IMR-90 (cell line): Measurements from ENCODE around the gene ADRA2B. TPM values are rescaled to one million over a fixed set of nuclear protein-coding genes. Genes with fewer than 3 reads are reported as not detected.

Source experiments
- ATAC-seq: fragments of 200-7000 bp; cut with Tn5 transposase; 2 replicates; pipeline ENCODE4 v1.9.1; 2020; ENCODE audit warnings: low read depth, mild to moderate bottlenecking, moderate library complexity
- BruUV-seq: library from RNA; stranded (reverse); fragments of 400-500 nt; replicated peaks from 2 replicates; lab custom pipeline; 2021; lab: Mats Ljungman, UMichigan
- CTCF ChIA-PET: fragments of 300-600 bp; formaldehyde crosslinking; extraction: SDS; loops from one replicate; lab custom pipeline; 2021; ENCODE audit warnings: antibody characterized with exemption; lab: Yijun Ruan, JAX
- POLR2A ChIA-PET: fragments of 300-600 bp; sonication (Branson Sonifier 250); formaldehyde crosslinking; loops from one replicate; lab custom pipeline; 2022; ENCODE audit warnings: antibody characterized with exemption; ENCODE audit not compliant: unreplicated experiment; lab: Charles Lee
- DNase-seq: peaks from one replicate; pipeline ENCODE4 v3.0.0; 2013
- H2AFZ ChIP-seq: replicated peaks from 2 replicates; pipeline ENCODE3; 2013; ENCODE audit warnings: low read length, mild to moderate bottlenecking; ENCODE audit not compliant: poor library complexity
- H2AK5ac ChIP-seq: 2 replicates; pipeline ENCODE4 v1.6.1; 2013; ENCODE audit warnings: low read depth, low read length, inconsistent platforms
- H2AK9ac ChIP-seq: replicated peaks from 2 replicates; pipeline ENCODE3; 2013; ENCODE audit warnings: mild to moderate bottlenecking, low read depth, low read length, moderate library complexity; ENCODE audit not compliant: poor library complexity
- H2BK120ac ChIP-seq: 2 replicates; pipeline ENCODE4 v1.6.1; 2013; ENCODE audit warnings: low read depth, low read length, inconsistent platforms
- H2BK15ac ChIP-seq: 3 replicates; pipeline ENCODE4 v1.6.1; 2013; ENCODE audit warnings: low read depth, low read length, inconsistent platforms
- H2BK20ac ChIP-seq: 2 replicates; pipeline ENCODE4 v1.6.1; 2013; ENCODE audit warnings: low read depth, mild to moderate bottlenecking, inconsistent platforms, low read length, moderate library complexity
- H2BK5ac ChIP-seq: 2 replicates; pipeline ENCODE4 v1.6.1; 2013; ENCODE audit warnings: mild to moderate bottlenecking, low read depth, low read length, inconsistent platforms; ENCODE audit not compliant: poor library complexity, severe bottlenecking
- H3K14ac ChIP-seq: replicated peaks from 2 replicates; pipeline ENCODE4 v1.6.1; 2013; ENCODE audit warnings: low read depth, low read length, inconsistent platforms
- H3K18ac ChIP-seq: 2 replicates; pipeline ENCODE4 v1.6.1; 2013; ENCODE audit warnings: low read depth, low read length, control low read depth
- H3K23ac ChIP-seq: 2 replicates; pipeline ENCODE4 v1.6.1; 2013; ENCODE audit warnings: low read depth, low read length, inconsistent platforms
- H3K27ac ChIP-seq: 2 replicates; pipeline ENCODE4 v1.5.1; 2013; ENCODE audit warnings: mild to moderate bottlenecking, control low read depth, low read length; ENCODE audit not compliant: insufficient read depth
- H3K27me3 ChIP-seq: 2 replicates; pipeline ENCODE4 v1.6.1; 2013; ENCODE audit warnings: low read length; ENCODE audit not compliant: control insufficient read depth, insufficient read depth
- H3K36me3 ChIP-seq: 2 replicates; pipeline ENCODE4 v1.6.1; 2013; ENCODE audit warnings: low read length, mixed read lengths; ENCODE audit not compliant: control insufficient read depth, insufficient read depth
- H3K4ac ChIP-seq: 2 replicates; pipeline ENCODE4 v1.6.1; 2013; ENCODE audit warnings: low read depth, low read length, inconsistent platforms
- H3K4me1 ChIP-seq: 2 replicates; pipeline ENCODE4 v1.6.1; 2013; ENCODE audit warnings: low read length, mixed read lengths; ENCODE audit not compliant: control insufficient read depth, insufficient read depth
- H3K4me2 ChIP-seq: 2 replicates; pipeline ENCODE4 v1.6.1; 2013; ENCODE audit warnings: low read depth, mild to moderate bottlenecking, control low read depth, low read length, moderate library complexity
- H3K4me3 ChIP-seq: 2 replicates; pipeline ENCODE4 v1.5.1; 2013; ENCODE audit warnings: low read depth, mild to moderate bottlenecking, control low read depth, low read length, moderate library complexity; ENCODE audit not compliant: insufficient read depth
- H3K56ac ChIP-seq: 2 replicates; pipeline ENCODE4 v1.6.1; 2013; ENCODE audit warnings: low read length, inconsistent platforms; ENCODE audit not compliant: insufficient read depth; ENCODE audit errors: extremely low read depth
- H3K79me1 ChIP-seq, 2 experiments: 2 replicates each; pipeline ENCODE4 v1.6.1; 2013; ENCODE audit warnings: low read length in 2 of 2, inconsistent platforms in 1 of 2, low read depth in 1 of 2
- H3K9ac ChIP-seq: 2 replicates; pipeline ENCODE4 v1.6.1; 2013; ENCODE audit warnings: low read depth, low read length, control low read depth
- H3K9me1 ChIP-seq: 2 replicates; pipeline ENCODE4 v1.6.1; 2013; ENCODE audit warnings: low read length, inconsistent platforms; ENCODE audit not compliant: insufficient read depth
- H3K9me3 ChIP-seq: 2 replicates; pipeline ENCODE4 v1.6.1; 2013; ENCODE audit warnings: low read length; ENCODE audit not compliant: control insufficient read depth, insufficient read depth
- H4K20me1 ChIP-seq: 2 replicates; pipeline ENCODE4 v1.6.1; 2013; ENCODE audit warnings: low read length, inconsistent platforms; ENCODE audit not compliant: insufficient read depth
- H4K5ac ChIP-seq: 2 replicates; pipeline ENCODE4 v1.6.1; 2013; ENCODE audit warnings: mild to moderate bottlenecking, low read depth, low read length, control low read depth
- H4K8ac ChIP-seq, 2 experiments: 2 replicates each; pipeline ENCODE4 v1.6.1; 2013; ENCODE audit warnings: low read depth in 2 of 2, low read length in 2 of 2, control low read depth in 1 of 2, inconsistent platforms in 1 of 2
- H4K91ac ChIP-seq: 2 replicates; pipeline ENCODE4 v1.6.1; 2013; ENCODE audit warnings: low read depth, low read length, inconsistent platforms; ENCODE audit not compliant: insufficient read depth
- BHLHE40 ChIP-seq: fragments of 150-350 bp; IDR thresholded peaks from 2 replicates; pipeline ENCODE4 v1.6.1; 2016; ENCODE audit warnings: mild to moderate bottlenecking, low read depth, low read length
- CEBPB ChIP-seq: IDR thresholded peaks from 2 replicates; pipeline ENCODE4 v1.6.1; 2012; ENCODE audit warnings: low read depth, low read length, improper control_type of control experiment
- CHD1 ChIP-seq: IDR thresholded peaks from 2 replicates; pipeline ENCODE4 v1.6.1; 2012; ENCODE audit warnings: low read depth, low read length, improper control_type of control experiment
- FOS ChIP-seq: fragments of 150-350 bp; IDR thresholded peaks from 2 replicates; pipeline ENCODE4 v1.6.1; 2016; ENCODE audit warnings: low read depth, low read length
- MAFK ChIP-seq: IDR thresholded peaks from 2 replicates; pipeline ENCODE4 v1.6.1; 2012; ENCODE audit warnings: low read depth, low read length, improper control_type of control experiment
- MAZ ChIP-seq: IDR thresholded peaks from 2 replicates; pipeline ENCODE4 v1.6.1; 2012; ENCODE audit warnings: low read depth, mild to moderate bottlenecking, low read length, improper control_type of control experiment, moderate library complexity, borderline replicate concordance
- MXI1 ChIP-seq: IDR thresholded peaks from 2 replicates; pipeline ENCODE4 v1.6.1; 2012; ENCODE audit warnings: low read depth, mild to moderate bottlenecking, low read length, moderate library complexity, borderline replicate concordance
- NFE2L2 ChIP-seq: fragments of 150-350 bp; IDR thresholded peaks from 2 replicates; pipeline ENCODE4 v1.6.1; 2016; ENCODE audit warnings: low read depth, mild to moderate bottlenecking, low read length
- POLR2A ChIP-seq: IDR thresholded peaks from 2 replicates; pipeline ENCODE4 v1.6.1; 2012; ENCODE audit warnings: mild to moderate bottlenecking, low read depth, low read length
- RAD21 ChIP-seq: IDR thresholded peaks from 2 replicates; pipeline ENCODE4 v1.6.1; 2012; ENCODE audit warnings: low read length, improper control_type of control experiment
- RCOR1 ChIP-seq: IDR thresholded peaks from 2 replicates; pipeline ENCODE4 v1.6.1; 2012; ENCODE audit warnings: mild to moderate bottlenecking, low read length, improper control_type of control experiment; ENCODE audit not compliant: insufficient replicate concordance
- RFX5 ChIP-seq: IDR thresholded peaks from 2 replicates; pipeline ENCODE4 v1.8.0; 2012; ENCODE audit warnings: low read depth, mild to moderate bottlenecking, low read length, moderate library complexity
- SMC3 ChIP-seq: fragments of 150-350 bp; IDR thresholded peaks from 2 replicates; pipeline ENCODE4 v1.6.1; 2016; ENCODE audit warnings: low read depth, mild to moderate bottlenecking, antibody characterized with exemption, low read length, moderate library complexity
- WGBS, 2 experiments: methylation state at CpG; one replicate each; pipeline versions ENCODE4 v1.1.5 to v1.1.7; 2013; ENCODE audit warnings: missing lambda C conversion rate in 2 of 2; ENCODE audit not compliant: insufficient read length in 1 of 2; ENCODE audit errors: extremely low coverage in 2 of 2; 5-methylcytosine and 5-hydroxymethylcytosine counted together
- dilution Hi-C: fragments of 300-500 bp; cut with HindIII; formaldehyde crosslinking; loops from one replicate; pipeline ENCODE4 v1.14.3; 2018; ENCODE audit warnings: low sequenced_read_pairs; ENCODE audit not compliant: unreplicated experiment
- in situ Hi-C: fragments of 300-500 bp; cut with MboI; formaldehyde crosslinking; loops from 3 replicates; pipeline ENCODE4 v1.14.3; 2019; ENCODE audit warnings: low sequenced_read_pairs, inconsistent platforms, mixed read lengths
- intact Hi-C: fragments of 100-400 bp; cut with micrococcal nuclease; formaldehyde crosslinking; loops from 2 replicates; pipeline ENCODE4 v1.10.0; 2022
- polyA plus RNA-seq, 3 experiments: library from polyadenylated mRNA; depleted of rRNA; stranded (reverse); fragments of >200 nt; gene quantifications; 2 replicates each; pipeline ENCODE4 v1.2.3, GENCODE V29; 2012; ENCODE audit warnings: low replicate concordance in 1 of 3
- total RNA-seq: library from RNA; depleted of rRNA; stranded (reverse); fragments of >200 nt; gene quantifications from 2 replicates; pipeline ENCODE4 v1.2.3, GENCODE V29; 2012
- TF ChIP-seq, protein P1 (sequence below): conservative IDR thresholded peaks from 2 replicates; pipeline ENCODE4 v1.5.1; 2012; ENCODE audit warnings: mild to moderate bottlenecking, low read depth, low read length, improper control_type of control experiment
- TF ChIP-seq, protein P2 (sequence below): fragments of 150-350 bp; IDR thresholded peaks from 2 replicates; pipeline ENCODE4 v1.6.1; 2017; ENCODE audit warnings: mild to moderate bottlenecking, antibody characterized with exemption, low read length, low read depth
- TF ChIP-seq, protein P3 (sequence below): fragments of 150-350 bp; IDR thresholded peaks from 2 replicates; pipeline ENCODE4 v1.6.1; 2016; ENCODE audit warnings: low read depth, mild to moderate bottlenecking, low read length, moderate library complexity, borderline replicate concordance

The ADRA2B gene
- total and polyA plus RNA-seq, 2 of the 4 experiments (the other 2 are of a cell fraction): not detected

DNA sequence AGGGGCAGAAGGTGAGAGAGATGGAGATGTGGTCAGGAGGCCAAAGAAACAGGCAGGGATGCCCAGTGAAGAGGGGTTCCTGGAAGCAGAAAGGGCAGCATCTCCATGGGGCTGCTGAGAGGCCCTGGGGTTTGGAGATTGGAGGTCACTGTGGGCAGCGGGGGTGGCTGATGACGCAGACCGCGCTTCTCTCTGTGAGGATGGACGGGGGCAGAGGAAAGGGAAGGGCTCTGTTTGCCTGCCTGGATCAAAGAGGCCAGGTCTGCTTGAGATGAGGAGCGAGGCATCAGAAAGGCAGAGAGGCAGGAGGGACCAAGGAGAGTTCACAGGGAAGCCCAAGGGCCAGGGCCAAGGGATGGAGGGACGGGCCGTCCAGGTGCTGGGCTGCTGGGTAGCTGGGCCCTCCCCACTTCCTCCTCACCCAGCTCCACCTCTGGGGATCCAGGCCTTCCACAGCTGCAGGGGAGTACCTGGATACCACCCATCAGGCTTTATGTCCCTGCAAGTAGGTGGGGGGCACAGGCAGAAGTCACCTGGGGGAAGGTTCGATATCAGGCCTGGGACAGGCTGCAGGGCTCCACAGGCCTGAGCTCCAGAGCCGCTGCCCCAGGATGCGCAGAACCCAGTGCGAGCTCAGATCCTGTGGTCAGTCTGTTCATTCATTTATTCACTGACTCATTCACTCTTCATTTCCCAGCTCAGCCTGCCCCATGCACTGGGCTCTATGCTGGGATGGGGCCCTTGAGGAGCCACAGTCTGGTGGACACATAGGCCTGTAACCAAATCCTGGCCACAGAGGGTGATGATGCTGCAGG lies 30.6 kb downstream of the ADRA2B start:
- no peak overlapping the region for H3K56ac ChIP-seq
- H2BK5ac ChIP-seq: no peak overlapping the region
- ChIA-PET POLR2A (no interaction called here), CTCF (no interaction called here)
- H3K9me1 ChIP-seq: no peaks in the 10 kb centered on the region
- ATAC-seq (no peak), DNase-seq (no peak)
- in situ Hi-C loops (no loop called here), intact Hi-C loops (no loop called here), dilution Hi-C loops (no loop called here)
- H3K4ac ChIP-seq: no peak overlapping the region
- no peaks in the 10 kb centered on the region for H3K9me3 ChIP-seq
- H3K23ac ChIP-seq: no peak overlapping the region
- H4K8ac ChIP-seq: no peak overlapping the region
- H3K14ac ChIP-seq: no peak overlapping the region
- peaks cover 31% of the 10 kb centered on the region for H3K27me3 ChIP-seq
- H2AFZ ChIP-seq: no peak overlapping the region
- H4K91ac ChIP-seq: no peak overlapping the region
- H2BK15ac ChIP-seq: no peak overlapping the region
- no peaks in the 10 kb centered on the region for H3K79me1 ChIP-seq
- no peak overlapping the region for H3K9ac ChIP-seq
- no peaks in the 10 kb centered on the region for H3K36me3 ChIP-seq
- H3K4me2 ChIP-seq: no peak overlapping the region
- BruUV-seq: no TSS peak
- H2AK9ac ChIP-seq: no peak overlapping the region
- H4K5ac ChIP-seq: no peak overlapping the region
- H3K18ac ChIP-seq: no peak overlapping the region
- 94% methylated on average over 3 of the region's 12 CpGs; no CpG with 5 or more reads in 1 of the 2 experiments for WGBS, 2 experiments
- H2BK120ac ChIP-seq: no peak overlapping the region
- no peak overlapping the region for H2BK20ac ChIP-seq
- no peak overlapping the region for H2AK5ac ChIP-seq
- H3K4me3 ChIP-seq: no peak overlapping the region
- no peaks in the 10 kb centered on the region for H4K20me1 ChIP-seq
- TF ChIP-seq SMC3 (no peak), RFX5 (no peak), RCOR1 (no peak), MXI1 (no peak), CHD1 (no peak), RAD21 (no peak), BHLHE40 (no peak), MAFK (no peak), NFE2L2 (no peak), CEBPB (no peak), POLR2A (no peak), FOS (no peak), MAZ (no peak)
- TF ChIP-seq, protein P1, sequence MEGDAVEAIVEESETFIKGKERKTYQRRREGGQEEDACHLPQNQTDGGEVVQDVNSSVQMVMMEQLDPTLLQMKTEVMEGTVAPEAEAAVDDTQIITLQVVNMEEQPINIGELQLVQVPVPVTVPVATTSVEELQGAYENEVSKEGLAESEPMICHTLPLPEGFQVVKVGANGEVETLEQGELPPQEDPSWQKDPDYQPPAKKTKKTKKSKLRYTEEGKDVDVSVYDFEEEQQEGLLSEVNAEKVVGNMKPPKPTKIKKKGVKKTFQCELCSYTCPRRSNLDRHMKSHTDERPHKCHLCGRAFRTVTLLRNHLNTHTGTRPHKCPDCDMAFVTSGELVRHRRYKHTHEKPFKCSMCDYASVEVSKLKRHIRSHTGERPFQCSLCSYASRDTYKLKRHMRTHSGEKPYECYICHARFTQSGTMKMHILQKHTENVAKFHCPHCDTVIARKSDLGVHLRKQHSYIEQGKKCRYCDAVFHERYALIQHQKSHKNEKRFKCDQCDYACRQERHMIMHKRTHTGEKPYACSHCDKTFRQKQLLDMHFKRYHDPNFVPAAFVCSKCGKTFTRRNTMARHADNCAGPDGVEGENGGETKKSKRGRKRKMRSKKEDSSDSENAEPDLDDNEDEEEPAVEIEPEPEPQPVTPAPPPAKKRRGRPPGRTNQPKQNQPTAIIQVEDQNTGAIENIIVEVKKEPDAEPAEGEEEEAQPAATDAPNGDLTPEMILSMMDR: no peak
- TF ChIP-seq, protein P2, sequence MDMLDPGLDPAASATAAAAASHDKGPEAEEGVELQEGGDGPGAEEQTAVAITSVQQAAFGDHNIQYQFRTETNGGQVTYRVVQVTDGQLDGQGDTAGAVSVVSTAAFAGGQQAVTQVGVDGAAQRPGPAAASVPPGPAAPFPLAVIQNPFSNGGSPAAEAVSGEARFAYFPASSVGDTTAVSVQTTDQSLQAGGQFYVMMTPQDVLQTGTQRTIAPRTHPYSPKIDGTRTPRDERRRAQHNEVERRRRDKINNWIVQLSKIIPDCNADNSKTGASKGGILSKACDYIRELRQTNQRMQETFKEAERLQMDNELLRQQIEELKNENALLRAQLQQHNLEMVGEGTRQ: no peak
- TF ChIP-seq, protein P3, sequence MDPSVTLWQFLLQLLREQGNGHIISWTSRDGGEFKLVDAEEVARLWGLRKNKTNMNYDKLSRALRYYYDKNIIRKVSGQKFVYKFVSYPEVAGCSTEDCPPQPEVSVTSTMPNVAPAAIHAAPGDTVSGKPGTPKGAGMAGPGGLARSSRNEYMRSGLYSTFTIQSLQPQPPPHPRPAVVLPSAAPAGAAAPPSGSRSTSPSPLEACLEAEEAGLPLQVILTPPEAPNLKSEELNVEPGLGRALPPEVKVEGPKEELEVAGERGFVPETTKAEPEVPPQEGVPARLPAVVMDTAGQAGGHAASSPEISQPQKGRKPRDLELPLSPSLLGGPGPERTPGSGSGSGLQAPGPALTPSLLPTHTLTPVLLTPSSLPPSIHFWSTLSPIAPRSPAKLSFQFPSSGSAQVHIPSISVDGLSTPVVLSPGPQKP: no peak
- no peaks in the 10 kb centered on the region for H3K4me1 ChIP-seq
- no peak overlapping the region for H3K27ac ChIP-seq
